Heart left ventricle (tissue), 13 donors: ENCODE results near the gene FAM20C.

Experiments
- CTCF ChIP-seq, 12 donors: fragments of 200-600 bp; sonication (generic) in 4 of 12; IDR thresholded peaks; one replicate each; pipeline versions ENCODE4 v1.5.0 to v1.8.0; 2018 to 2022; ENCODE audit warnings: antibody characterized with exemption in 12 of 12, mild to moderate bottlenecking in 5 of 12
- POLR2A ChIP-seq, 2 donors: fragments of 450-650 bp; IDR thresholded peaks; one replicate each; pipeline ENCODE4 v1.6.1; 2017; ENCODE audit warnings: antibody characterized with exemption in 2 of 2, mild to moderate bottlenecking in 2 of 2, moderate library complexity in 2 of 2
- donor health status: ischemic (EF 13 %, LVEDD 7.1; RV severe dilation, severe dysfunction).
- donor health status: DM: no; HTN: yes; CAD: no.
- donor health status: DM: no; HTN: no; CAD: no.
- donor health status: ischemic (EF 25% LVEDD 6.9; RV normal size, moderate dysfunction).
- donor health status: ischemic (EF 25% LVEDD 5.7; RV mildly dilated, moderate dysfunction).
- donor health status: ischemic (EF 35%, LVEDD 5.7; RV mildly dilated, moderate dysfunction).
- donor health status: nonischemic (EF 11% LVEDD 7.7; RV severe dilation, severe dysfunction).
- donor health status: DM: yes; HTN: yes; CAD: no.
- donor health status: PGD.
- donor health status: ischemic (EF 29% LVEDD 5.4; RV normal size, mild dysfunction).
- donor health status: nonischemic (EF 23%, LVEDD 6.1; RV moderate dilation, normal function).

GRCh38 chr7:269721-270120 is 77.3 kb downstream of the FAM20C start:
- TF ChIP-seq CTCF (IDR thresholded peaks at IDR 0.05): no peak
- TF ChIP-seq POLR2A (IDR thresholded peaks at IDR 0.05): no peak
